GM18909 (cell line): ENCODE measurements around the gene PTPN1.
"Not testable (repeated sequence)": the region's sequence is repeated elsewhere in the genome, so short reads cannot be mapped to it uniquely, and the experiment has no call there.

Experiments
- ATAC-seq: cut with Tn5 transposase; IDR thresholded peaks from one replicate; pipeline ENCODE4 v1.9.1; 2021; ENCODE audit warnings: mild to moderate bottlenecking; ENCODE audit not compliant: unreplicated experiment, poor library complexity

The PTPN1 gene

GRCh38 chr20:50509923-50510705 is at the start of gene PTPN1:
TSS of gene PTPN1 (plus strand) at chr20:50510383. CDS start at chr20:50510528, 145 bp downstream.
- peak; percentile 90 for ATAC-seq

DNA sequence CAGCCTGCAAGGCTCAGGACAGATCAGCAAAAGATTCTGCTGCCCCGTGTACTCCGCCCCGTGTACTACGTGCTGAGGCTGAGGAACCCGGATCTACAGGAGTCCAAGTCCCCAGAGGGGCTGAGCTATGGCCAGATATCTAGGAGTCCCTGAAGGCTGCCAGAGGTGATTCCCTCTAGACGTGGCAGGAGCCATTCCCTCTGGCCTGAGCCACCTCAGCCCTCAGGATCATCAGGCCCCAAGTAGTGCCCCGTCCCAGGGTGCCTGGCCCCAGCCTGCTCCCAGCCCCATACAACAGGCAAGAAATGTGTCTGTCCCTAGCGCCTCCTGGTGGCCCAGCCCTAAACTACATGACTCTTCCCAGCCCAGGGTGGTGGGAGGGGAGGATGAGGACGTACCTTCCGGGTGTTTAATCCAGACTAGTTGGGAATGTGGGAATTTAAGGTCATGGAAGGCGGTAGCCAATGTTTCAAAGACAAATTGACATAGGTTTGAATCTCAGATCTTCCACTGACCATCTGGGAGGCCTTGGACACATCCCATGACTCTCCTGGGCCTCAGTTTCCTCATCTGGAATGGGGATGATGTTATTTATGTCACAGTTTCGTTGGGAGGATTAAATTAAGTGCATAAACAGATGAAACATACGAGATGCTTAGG is 49.4 kb upstream of the PTPN1 start:
- peak; percentile 65 for ATAC-seq

- no peak for ATAC-seq
Observed at GRCh38 chr20:50462093-50462690, 48.0 kb upstream of the PTPN1 start.

DNA sequence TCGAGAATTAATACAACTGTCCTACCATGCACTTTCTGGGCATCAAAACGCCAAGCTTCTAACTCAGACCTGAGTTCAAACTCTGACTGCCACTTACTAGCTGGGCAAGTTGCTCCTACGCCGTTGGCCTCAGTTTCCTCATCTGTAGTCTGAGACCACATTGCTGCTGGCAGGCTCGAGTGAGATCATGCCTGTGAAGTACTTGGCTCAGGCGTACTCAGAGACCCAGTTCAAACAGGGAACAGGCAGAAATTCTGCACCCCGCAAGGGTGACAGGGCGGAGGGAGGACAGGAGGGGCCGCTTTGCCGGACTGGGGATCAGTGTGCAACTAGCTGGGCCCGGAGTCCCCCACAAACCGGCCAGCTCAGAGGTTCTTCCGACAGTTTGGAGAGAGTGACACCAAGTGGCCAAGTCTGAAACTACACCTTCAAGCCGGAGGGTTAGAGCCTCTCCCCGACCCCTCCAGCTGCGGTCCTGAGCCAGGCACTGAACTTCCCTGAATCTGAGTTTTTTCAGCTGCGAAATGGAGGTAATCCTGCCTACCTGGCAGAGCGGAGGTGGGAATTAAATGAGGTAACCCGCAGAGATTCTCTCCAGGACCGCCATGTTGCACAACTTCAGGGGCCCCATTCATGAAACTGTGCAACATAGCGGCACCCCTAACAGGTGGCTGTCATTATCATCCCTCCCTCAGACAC is 46.0 kb upstream of the PTPN1 start:
- no peak for ATAC-seq

- no peak for ATAC-seq
Observed at GRCh38 chr20:50464725-50465650, 45.2 kb upstream of the PTPN1 start.

DNA sequence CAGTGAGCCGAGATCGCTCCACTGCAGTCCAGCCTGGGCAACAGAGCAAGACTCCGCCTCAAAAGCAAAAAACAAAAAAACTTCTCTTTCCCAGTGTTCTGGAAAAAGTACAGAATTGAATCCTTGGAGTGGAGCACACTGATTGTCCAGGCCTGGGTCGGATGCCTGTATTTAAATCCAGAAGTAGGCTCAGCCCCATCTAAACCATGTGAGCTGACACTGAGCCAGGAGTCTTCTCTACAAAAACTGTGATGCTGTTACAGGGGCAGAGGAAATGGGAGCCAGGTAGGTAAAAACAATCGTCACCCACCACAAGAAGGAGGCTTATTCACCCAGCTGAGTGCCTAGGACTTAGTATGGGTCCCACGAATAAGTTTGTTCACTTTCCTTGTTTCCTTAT is 43.0 kb upstream of the PTPN1 start:
- no peak for ATAC-seq

DNA sequence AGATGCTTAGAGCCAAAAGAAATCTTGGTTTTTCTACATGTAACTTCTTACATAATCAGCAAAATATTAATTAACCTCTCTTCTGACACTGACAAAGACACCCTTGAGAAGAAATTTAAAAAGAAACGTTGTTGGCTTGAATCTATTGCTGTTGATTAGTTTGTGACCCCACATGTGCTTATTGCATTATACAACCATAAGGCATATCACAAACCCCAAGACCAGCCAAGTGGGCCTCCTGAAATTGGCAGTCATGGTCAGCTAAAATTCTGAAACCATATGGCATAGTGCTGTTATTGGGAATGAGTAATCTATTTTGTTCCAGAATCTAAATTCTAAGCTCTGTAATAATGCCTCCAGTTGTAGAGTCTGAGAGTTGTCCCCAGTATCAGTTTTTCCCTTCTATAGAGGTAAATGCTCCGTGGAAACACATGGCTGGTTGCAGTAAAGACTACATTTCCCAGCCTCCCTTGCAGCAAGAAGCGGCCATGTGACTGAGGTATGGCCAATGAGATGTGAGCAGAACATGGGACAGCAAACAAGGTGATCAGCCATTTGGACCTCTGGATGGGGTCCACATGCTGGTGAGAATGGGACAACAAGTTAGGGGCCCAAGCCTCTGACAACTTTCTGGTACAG is 42.3 kb upstream of the PTPN1 start:
- no peak for ATAC-seq

- no peak for ATAC-seq
Observed at GRCh38 chr20:50468378-50468798, 41.8 kb upstream of the PTPN1 start.

DNA sequence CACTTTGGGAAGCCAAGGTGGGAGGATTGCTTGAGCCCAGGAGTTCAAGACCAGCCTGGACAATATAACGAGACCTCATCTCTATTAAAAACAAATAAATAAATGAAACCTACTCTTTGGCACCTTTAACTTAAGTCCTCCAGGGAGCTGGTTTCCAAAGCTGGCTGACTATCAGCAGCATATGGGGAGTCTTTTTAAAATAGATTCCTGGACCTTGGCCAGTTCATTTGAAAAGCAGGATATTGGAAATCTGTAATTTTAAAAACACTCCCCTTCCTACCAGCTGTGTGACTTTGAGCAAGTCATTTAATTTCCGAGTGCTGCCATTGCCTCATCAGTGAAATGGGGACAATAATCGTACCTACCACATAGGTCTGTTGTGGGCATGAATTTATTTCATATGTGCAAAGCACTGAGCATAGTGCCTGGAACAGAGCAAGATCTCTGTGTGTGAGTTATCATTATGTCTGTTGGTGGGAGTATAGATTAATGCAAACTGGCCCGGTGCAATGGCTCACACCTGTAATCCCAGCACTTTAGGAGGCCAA is 40.9 kb upstream of the PTPN1 start:
- ATAC-seq = no peak

GRCh38 chr20:50469796-50470195 is 40.4 kb upstream of the PTPN1 start:
- ATAC-seq = no peak

DNA sequence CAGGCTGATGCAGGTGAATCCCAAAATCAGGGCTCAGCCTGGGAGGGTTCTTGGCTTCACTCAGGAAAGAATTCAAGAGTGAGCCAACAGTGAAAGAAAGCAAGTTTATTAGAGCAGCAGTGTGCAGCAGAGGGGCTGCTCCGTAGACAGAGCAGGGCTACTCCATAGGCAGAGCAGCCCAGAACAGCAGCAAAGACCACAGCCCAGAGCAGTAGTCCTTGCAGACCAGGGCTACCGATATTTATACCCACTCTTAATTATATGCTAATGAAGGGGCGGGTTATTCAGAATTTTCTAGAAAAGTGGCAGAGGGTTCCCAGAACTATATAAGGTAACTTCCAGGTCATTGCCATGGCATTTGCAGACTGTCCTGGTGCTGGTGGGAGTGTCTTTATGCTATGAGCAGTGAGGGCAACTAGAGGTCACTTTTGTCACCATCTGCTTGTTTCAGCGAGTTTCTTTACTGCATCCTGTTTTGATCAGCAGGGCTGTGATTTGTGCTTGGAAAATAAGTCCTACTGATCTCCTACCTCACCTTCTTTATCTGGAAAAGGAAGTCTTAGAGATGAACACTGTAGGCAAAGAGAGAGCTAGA is 39.8 kb upstream of the PTPN1 start:
- no peak for ATAC-seq

- ATAC-seq = no peak
Observed at GRCh38 chr20:50471231-50471630, 39.0 kb upstream of the PTPN1 start.

- no peak for ATAC-seq
Observed at GRCh38 chr20:50472693-50473664, 37.2 kb upstream of the PTPN1 start.

GRCh38 chr20:50474356-50474755 is 35.8 kb upstream of the PTPN1 start:
- not testable (repeated sequence) for ATAC-seq

DNA sequence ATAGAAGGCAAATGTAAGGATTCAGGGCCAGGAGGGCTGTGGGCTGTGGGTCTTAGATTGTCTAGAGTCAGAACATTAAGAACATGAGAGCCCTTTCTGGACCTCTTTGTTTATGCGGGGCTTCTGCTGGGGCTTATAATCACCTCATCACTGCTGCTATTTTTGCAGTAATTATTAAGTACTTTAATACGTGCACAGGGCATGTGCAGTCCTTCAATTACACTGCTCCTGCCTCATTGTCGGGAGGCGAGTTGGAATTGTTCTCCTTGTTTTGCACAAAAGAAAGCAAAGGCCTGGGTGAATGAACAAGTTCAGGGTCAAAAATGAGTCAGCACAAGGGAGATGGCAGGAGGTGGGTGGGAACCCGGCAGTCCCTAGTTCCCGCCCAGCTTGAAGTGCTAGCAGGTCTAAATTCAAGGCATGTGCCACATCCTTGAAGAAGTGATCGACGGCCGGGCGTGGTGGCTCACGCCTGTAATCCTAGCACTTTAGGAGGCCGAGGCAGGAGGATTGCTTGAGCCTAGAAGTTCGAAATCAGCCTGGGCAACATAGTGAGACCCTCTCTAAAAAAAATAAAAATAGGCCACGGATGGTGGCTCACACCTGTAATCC is 34.4 kb upstream of the PTPN1 start:
- ATAC-seq = no peak

DNA sequence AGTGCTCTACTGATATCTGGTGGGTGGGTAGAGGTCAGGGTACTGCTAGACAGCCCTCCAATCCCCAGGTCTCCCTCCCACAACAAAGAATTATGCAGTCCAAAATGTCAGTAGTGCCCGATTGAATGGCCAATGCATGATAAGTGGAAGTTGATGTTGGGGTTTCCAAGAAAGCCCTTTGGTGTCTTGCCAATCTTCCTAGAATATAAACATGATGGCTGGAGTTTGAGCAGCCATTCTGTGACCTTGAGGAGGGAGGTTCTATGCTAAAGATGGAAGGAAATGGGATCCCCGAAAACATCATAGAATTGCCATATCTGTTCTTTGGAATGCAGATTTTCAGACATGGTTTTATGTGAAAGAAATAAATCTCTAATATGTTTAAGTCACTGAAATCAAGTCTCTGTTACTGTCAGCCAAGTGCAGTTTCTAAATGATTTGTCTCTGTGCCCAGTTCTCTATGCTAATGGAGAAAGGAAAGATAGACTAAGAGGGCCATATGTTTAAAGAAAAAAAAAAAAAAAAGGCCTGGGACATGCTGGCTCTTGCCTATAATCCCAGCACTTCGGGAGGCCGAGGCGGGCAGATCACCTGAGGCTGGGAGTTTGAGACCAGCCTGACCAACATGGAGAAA is 32.8 kb upstream of the PTPN1 start:
- ATAC-seq = no peak
